SJSA1 (cell line): ENCODE data around the gene BRAP. TPM values are rescaled to one million over a fixed set of nuclear protein-coding genes. Genes with fewer than 3 reads are reported as not detected.
"Not testable (repeated sequence)": the region's sequence is repeated elsewhere in the genome, so short reads cannot be mapped to it uniquely, and the experiment has no call there.

Source experiments
- DNase-seq, 2 experiments: peaks; one replicate each; pipeline ENCODE4 v3.0.0-alpha.2; 2015 to 2020; ENCODE audit warnings: low spot score in 2 of 2, low read depth in 1 of 2
- H3K27ac ChIP-seq: fragments of 250-450 bp; sonication (Bioruptor Pico); 2 replicates; pipeline ENCODE4 v1.5.1; 2020; ENCODE audit warnings: mild to moderate bottlenecking, moderate library complexity
- H3K27me3 ChIP-seq: fragments of 250-450 bp; sonication (Bioruptor Pico); replicated peaks from 2 replicates; pipeline ENCODE4 v1.5.1; 2020; ENCODE audit warnings: mild to moderate bottlenecking, moderate library complexity
- H3K36me3 ChIP-seq: fragments of 250-450 bp; sonication (Bioruptor Pico); 2 replicates; pipeline ENCODE4 v1.5.1; 2020; ENCODE audit warnings: mild to moderate bottlenecking
- H3K4me1 ChIP-seq: fragments of 250-450 bp; sonication (Bioruptor Pico); replicated peaks from 2 replicates; pipeline ENCODE4 v1.6.1; 2021; ENCODE audit warnings: mild to moderate bottlenecking
- H3K4me3 ChIP-seq: fragments of 250-450 bp; sonication (Bioruptor Pico); 2 replicates; pipeline ENCODE4 v1.5.1; 2020; ENCODE audit warnings: mild to moderate bottlenecking
- H3K9me3 ChIP-seq: fragments of 250-450 bp; sonication (Bioruptor Pico); replicated peaks from 2 replicates; pipeline ENCODE4 v1.5.1; 2020; ENCODE audit warnings: mild to moderate bottlenecking
- total RNA-seq: library from RNA; depleted of rRNA; stranded (reverse); fragments of >200 nt; shearing (Covaris generic); gene quantifications from 2 replicates; pipeline ENCODE4 v1.2.3, GENCODE V29; 2014

Gene BRAP
- total RNA-seq, 1 experiment from 2014 or later: 18.4 TPM

- H3K4me1 ChIP-seq: no peaks in the 10 kb centered on the region
- no peak overlapping the region for H3K4me3 ChIP-seq
- no peak overlapping the region for H3K27ac ChIP-seq
- no peaks in the 10 kb centered on the region for H3K27me3 ChIP-seq
- H3K9me3 ChIP-seq: no peaks in the 10 kb centered on the region
- DNase-seq: no peak
- peaks cover 17% of the 10 kb centered on the region for H3K36me3 ChIP-seq
These were observed 6.9 kb upstream of the BRAP start for GRCh38 chr12:111692575-111693210.

DNA sequence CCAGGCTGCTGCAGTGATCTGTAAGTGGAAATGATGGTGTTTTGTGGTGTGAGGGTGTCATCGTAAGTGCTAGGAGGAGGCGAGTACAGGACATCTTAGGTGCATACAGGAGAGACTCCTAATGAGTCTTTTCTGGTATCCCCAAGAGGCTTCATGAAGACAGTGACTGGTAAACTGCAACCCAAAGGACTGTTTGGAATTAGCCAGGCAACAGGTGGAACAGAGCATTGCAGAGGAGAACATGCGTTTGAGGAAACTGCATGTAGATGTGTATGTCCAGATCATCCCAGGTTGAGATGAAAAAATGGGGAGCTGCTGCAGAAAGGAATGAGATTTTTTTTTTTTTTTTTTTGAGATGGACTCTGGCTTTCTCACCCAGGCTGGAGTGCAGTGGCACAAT is 5.5 kb upstream of the BRAP start:
- no peak overlapping the region for H3K27ac ChIP-seq
- H3K36me3 ChIP-seq: peaks cover 17% of the 10 kb centered on the region
- H3K4me1 ChIP-seq: peaks cover 8% of the 10 kb centered on the region
- H3K9me3 ChIP-seq: no peaks in the 10 kb centered on the region
- DNase-seq: no peak
- no peak overlapping the region for H3K4me3 ChIP-seq
- H3K27me3 ChIP-seq: no peaks in the 10 kb centered on the region

DNA sequence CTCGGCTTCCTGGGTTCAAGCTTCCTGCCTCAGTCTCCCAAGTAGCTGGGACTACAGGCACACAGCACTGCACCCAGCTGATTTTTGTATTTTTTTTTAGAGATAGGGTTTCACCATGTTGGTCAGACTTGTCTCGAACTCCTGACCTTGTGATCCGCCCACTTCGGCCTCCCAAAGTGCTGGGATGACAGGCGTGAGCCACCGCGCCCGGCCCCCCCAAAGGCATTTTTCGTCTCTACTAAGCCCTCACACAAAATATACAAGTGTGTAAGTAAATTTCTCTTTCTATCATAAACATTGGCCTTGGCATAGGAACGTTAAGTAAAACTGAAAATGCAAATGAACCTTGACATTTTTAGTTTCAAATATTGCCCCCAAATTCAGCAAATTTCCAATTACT is 2.2 kb upstream of the BRAP start:
- Histone ChIP-seq H3K9me3 (no peaks in the 10 kb centered on the region), H3K36me3 (peaks cover 17% of the 10 kb centered on the region), H3K27ac (no peak overlapping the region), H3K27me3 (no peaks in the 10 kb centered on the region), H3K4me3 (no peak overlapping the region), H3K4me1 (peaks cover 14% of the 10 kb centered on the region)
- DNase-seq: no peak

DNA sequence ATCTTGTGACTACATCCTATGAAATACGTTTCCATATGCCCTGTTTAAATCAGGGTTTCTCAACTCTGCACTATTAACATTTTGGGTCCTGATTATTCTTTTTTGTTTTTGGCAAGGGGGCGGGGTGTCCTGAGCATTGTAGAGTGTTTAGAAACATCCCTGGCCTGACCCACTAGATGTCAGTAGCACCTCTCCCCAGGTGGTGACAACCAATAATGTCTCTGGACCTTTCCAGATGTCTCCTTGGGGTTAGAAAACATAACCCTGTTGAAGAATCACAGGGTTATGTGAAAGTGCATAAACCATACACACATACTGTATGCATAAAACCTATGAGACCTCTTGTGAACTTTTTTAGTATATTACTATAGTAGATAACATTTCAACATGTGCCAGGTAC is 1.5 kb upstream of the BRAP start:
- Histone ChIP-seq H3K27ac (no peak overlapping the region), H3K4me3 (peak overlapping the region; percentile 74; the same call in 1 of the 2 replicates), H3K4me1 (peaks cover 14% of the 10 kb centered on the region), H3K9me3 (no peaks in the 10 kb centered on the region), H3K36me3 (peaks cover 16% of the 10 kb centered on the region), H3K27me3 (no peaks in the 10 kb centered on the region)
- no peak for DNase-seq

- DNase-seq: no peak
- H3K4me1 ChIP-seq: peaks cover 14% of the 10 kb centered on the region
- H3K9me3 ChIP-seq: no peaks in the 10 kb centered on the region
- H3K27me3 ChIP-seq: no peaks in the 10 kb centered on the region
- no peak overlapping the region for H3K27ac ChIP-seq
- H3K4me3 ChIP-seq: peak overlapping the region; percentile 74
- H3K36me3 ChIP-seq: peaks cover 21% of the 10 kb centered on the region
These were observed 884 bp upstream of the BRAP start for GRCh38 chr12:111686574-111687105.

DNA sequence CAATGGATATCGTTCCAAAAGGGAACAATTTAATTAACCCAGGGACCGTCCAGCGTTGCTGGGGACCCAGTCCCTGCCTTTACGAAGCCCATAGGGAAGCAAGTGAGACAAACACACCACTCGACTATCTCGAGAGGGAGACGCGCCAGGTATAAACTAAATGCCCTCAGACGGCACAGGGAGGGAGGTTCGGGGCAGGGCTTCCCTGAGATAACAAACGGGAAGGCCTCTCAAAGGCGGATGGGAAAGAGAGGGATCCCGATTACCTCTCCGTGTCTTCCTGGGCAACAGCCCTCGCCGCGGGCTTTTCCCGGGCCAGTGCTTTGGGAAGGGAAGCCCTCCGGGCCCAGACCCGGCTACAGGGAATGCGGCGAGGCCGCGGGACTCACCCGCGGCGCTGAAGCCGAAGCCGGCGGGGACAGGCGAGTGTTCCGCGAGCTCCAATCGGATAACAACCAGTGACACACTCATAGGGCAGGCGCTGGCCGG is 390 bp downstream of the BRAP start:
- peak in 1 of 2 experiments; percentile 40 for DNase-seq
- Histone ChIP-seq H3K36me3 (peaks cover 28% of the 10 kb centered on the region), H3K4me3 (peak overlapping the region; percentile 74), H3K9me3 (no peaks in the 10 kb centered on the region), H3K4me1 (peaks cover 14% of the 10 kb centered on the region), H3K27ac (peak overlapping the region; percentile 40), H3K27me3 (no peaks in the 10 kb centered on the region)

GRCh38 chr12:111684485-111685198 is 1.1 kb downstream of the BRAP start:
- not testable (repeated sequence) for H3K9me3 ChIP-seq, H3K27me3 ChIP-seq, DNase-seq
- Histone ChIP-seq H3K36me3 (peaks cover 33% of the 10 kb centered on the region), H3K4me3 (peak overlapping the region; percentile 74), H3K27ac (peak overlapping the region; percentile 40; the same call in 1 of the 2 replicates), H3K4me1 (peaks cover 14% of the 10 kb centered on the region)

GRCh38 chr12:111677186-111677585 is 8.6 kb downstream of the BRAP start:
- H3K4me1 ChIP-seq: no peaks in the 10 kb centered on the region
- H3K4me3 ChIP-seq: no peak overlapping the region
- no peaks in the 10 kb centered on the region for H3K9me3 ChIP-seq
- no peaks in the 10 kb centered on the region for H3K27me3 ChIP-seq
- H3K36me3 ChIP-seq: peaks cover 58% of the 10 kb centered on the region
- no peak for DNase-seq
- no peak overlapping the region for H3K27ac ChIP-seq

DNA sequence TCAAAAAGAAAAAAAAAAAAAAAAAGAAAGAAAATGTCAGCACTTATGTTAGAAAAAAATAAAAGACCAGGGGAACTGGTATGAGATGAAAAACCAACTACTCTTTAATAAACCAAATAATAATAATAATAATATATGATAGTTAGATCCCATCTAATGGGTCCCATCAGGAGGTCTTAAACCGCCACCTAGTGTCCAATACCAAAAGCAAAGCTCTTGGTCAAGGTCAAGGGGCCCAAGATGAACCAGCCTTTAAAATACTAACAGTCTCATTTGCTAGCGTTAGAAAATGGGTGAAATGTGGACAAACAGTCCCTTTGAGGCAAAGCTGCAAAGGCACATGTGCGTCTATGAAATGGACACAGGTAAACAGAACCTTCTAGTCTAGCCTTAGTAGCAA is 12.3 kb downstream of the BRAP start:
- H3K36me3 ChIP-seq: peaks cover 63% of the 10 kb centered on the region
- DNase-seq: no peak

GRCh38 chr12:111672822-111673381 is 12.9 kb downstream of the BRAP start:
- DNase-seq: no peak
- Histone ChIP-seq H3K27ac (no peak overlapping the region), H3K4me3 (no peak overlapping the region), H3K27me3 (no peaks in the 10 kb centered on the region), H3K9me3 (no peaks in the 10 kb centered on the region), H3K36me3 (peaks cover 65% of the 10 kb centered on the region), H3K4me1 (no peaks in the 10 kb centered on the region)

More for the DNA sequence above, 12.3 kb downstream of the BRAP start:
- no peaks in the 10 kb centered on the region for H3K27me3 ChIP-seq
- no peak overlapping the region for H3K27ac ChIP-seq
- H3K4me1 ChIP-seq: no peaks in the 10 kb centered on the region
- H3K9me3 ChIP-seq: no peaks in the 10 kb centered on the region
- H3K4me3 ChIP-seq: no peak overlapping the region

DNA sequence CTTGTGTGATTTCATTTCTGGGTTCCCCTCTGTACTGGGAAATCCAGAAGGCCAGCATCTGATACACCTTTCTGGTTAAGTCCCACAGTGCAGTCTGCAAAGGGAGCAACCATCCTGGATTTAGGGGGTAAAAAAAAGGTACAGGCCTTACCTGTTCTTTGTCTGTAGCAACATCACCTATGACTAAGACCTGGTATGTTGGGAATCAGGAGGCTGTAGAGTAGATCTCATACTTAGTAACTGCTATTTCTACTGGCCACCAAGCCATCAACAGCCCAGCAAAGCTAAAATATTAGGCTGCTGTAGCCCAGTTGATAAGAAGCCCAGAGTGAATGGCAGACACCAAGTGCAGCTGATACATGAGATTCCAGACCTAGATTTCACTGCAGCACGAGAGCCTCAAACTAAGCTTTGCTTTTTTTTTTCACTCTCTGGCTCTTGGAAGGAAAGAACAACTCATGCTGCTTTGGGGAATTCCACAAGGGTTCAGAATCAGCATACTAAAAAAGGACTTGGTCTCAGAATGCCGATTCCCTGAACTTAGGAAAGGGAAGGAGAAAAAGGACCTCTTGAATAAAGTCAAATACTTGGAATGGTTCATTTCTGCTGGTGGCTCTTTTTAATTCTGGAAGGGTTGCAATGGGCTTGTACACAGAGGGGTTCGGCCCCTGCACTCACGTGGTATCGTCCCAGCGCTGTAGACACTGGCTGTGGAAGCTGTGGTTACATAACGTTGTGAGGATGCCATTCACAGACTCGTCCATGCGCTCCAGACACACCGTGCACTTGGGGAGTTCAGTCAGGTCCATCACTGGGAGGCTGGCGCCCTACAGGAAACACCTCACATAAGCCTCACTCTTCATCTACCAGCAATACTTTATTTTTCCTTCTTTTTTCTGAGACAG is 20.5 kb downstream of the BRAP start:
- Histone ChIP-seq H3K36me3 (peaks cover 52% of the 10 kb centered on the region), H3K27ac (no peak overlapping the region), H3K4me1 (no peaks in the 10 kb centered on the region), H3K27me3 (no peaks in the 10 kb centered on the region), H3K4me3 (no peak overlapping the region), H3K9me3 (no peaks in the 10 kb centered on the region)
- no peak for DNase-seq

DNA sequence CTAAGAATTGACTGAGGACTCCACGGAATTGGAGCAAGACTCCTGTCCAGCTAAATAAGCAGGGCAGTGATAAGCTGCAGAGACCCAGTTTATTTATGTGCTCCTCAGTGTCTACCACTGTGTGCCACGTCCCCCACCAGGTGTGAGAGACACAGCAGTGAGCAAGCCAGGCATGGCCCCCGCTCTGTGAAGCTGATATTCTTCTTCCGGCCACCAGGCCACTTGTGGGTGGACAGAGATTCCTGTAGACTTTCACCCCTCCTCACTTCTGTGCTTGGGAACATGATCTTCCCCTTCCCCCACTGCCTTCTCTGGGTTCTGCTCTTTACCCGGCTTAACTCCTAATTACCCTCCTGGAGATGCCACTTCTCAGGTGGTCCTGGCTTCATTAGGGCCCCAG is 21.3 kb downstream of the BRAP start:
- Histone ChIP-seq H3K36me3 (peaks cover 47% of the 10 kb centered on the region), H3K27ac (no peak overlapping the region), H3K27me3 (no peaks in the 10 kb centered on the region), H3K4me3 (no peak overlapping the region), H3K9me3 (no peaks in the 10 kb centered on the region), H3K4me1 (no peaks in the 10 kb centered on the region)
- no peak for DNase-seq

GRCh38 chr12:111656016-111656415 is 29.7 kb downstream of the BRAP start:
- Histone ChIP-seq H3K27ac (no peak overlapping the region), H3K4me1 (no peaks in the 10 kb centered on the region), H3K27me3 (no peaks in the 10 kb centered on the region), H3K4me3 (no peak overlapping the region), H3K36me3 (peaks cover 58% of the 10 kb centered on the region), H3K9me3 (no peaks in the 10 kb centered on the region)
- DNase-seq: no peak
